GM21529 (cell line): ENCODE measurements around the gene MAPK10.
"Not testable (repeated sequence)": the region's sequence is repeated elsewhere in the genome, so short reads cannot be mapped to it uniquely, and the experiment has no call there.

Source experiments
- ATAC-seq: cut with Tn5 transposase; IDR thresholded peaks from one replicate; pipeline ENCODE4 v1.9.1; 2021; ENCODE audit not compliant: unreplicated experiment

MAPK10 gene

DNA sequence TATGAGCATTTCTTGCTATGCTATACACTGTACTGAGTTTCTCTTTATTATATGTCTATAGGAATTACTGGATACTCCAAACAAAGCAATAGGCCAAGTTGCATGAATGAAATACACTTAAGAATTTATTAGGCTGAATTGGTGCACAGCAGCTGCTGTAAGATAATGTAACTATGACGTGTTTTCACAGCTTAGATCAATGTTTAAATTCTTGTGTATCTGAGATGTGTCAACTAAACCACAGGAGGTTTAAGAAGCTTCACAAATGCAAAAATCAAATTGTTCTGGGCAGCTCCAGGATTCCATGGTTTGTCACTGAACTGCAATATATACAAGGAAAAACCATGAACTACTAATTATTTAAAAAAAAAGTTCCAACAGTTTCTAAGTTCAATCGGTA lies 156.7 kb downstream of the MAPK10 start:
- no peak for ATAC-seq

- no peak for ATAC-seq
Observed at GRCh38 chr4:86185659-86186058, 174.2 kb downstream of the MAPK10 start.

GRCh38 chr4:86184901-86185285 lies 175.0 kb downstream of the MAPK10 start:
- no peak for ATAC-seq

DNA sequence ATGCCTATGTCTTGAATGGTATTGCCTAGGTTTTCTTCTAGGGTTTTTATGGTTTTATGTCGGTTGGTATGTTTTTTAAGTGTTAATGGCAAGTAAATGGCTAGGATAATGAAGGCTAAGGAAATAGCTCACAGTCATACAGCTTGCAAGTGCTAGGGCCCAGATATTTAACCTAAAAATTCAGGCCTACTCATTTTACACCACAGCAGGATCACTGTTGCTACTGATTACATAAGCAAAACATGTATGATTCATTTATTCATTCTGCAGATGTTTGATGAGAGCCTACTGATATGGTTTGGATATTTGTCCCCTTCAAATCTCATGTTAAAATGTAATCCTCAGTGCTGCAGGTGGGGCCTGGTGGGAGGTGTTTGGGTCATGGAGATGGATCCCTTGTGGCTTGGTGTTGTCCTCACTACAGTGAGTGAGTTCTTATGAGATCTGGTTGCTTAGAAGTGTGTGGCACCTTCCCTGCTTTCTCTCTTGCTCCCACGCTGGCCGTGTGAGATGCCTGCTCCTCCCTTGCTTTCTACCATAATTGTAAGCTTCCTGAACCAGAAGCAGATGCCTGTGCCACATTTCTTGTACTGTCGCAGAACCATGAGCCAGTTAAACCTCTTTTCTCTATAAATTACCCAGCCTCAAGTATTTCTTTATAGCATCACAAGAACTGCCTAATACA lies 175.5 kb downstream of the MAPK10 start:
- no peak for ATAC-seq

GRCh38 chr4:86181585-86181984 lies 178.3 kb downstream of the MAPK10 start:
- ATAC-seq, result no peak

DNA sequence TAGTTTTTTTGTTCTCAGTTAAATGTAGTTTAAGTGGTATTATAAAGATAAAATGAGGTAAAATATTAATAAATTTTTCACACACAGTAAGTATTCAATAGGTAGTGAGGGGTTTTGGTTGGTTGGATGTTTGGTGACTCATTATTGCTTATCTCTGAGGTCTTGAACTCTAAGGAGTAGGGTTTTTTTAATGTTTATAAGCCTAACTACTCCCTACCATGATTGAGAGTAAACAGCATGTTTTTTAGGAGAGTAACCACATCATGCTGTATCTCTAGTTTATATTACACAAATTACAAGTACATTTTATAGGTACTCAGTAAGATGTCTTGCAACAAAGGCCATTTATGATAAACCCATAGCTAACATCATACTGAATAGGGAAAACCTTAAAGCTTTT lies 181.6 kb downstream of the MAPK10 start:
- no peak for ATAC-seq

DNA sequence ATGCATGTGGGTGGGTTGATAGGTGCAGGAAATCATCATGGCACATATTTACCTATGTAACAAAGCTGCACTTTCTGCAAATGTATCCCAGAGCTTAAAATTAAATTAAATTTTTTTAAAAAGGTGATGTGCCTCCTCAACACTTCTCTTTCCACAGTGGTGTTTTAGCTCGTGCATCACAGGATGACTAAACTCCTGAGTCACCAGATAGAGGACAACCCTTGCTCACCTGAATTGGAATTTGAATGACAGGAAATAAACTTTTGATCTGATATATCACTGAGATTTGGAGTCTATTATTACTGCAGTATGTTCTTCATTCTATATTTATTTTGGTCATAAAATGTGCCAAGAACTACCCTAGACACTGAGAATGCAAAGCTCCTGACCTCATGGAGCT lies 185.3 kb downstream of the MAPK10 start:
- ATAC-seq, result no peak

- not testable (repeated sequence) for ATAC-seq
Observed at GRCh38 chr4:86168335-86168734, 191.5 kb downstream of the MAPK10 start.

- no peak for ATAC-seq
Observed at GRCh38 chr4:86160426-86160825, 199.4 kb downstream of the MAPK10 start.

DNA sequence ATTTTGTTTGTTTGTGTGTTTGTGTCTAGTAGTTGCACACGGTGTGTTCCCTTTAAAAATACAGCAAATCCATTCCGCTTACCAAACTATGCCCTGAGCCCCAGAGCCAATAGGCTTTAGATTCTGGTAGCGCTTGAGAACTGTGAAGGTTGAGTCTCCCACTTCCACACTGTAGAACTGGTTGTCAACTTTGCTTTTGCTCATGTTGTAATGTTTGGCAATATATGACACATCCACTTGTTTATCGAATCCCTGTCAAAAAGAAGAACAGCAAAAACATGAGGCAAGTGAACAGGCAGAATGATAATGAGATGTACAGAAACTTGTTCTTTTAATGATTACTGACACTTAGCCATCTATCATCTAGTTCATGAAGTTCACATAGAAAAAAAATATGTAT lies 200.6 kb downstream of the MAPK10 start:
- no peak for ATAC-seq

GRCh38 chr4:86156531-86156930 lies 203.3 kb downstream of the MAPK10 start:
- no peak for ATAC-seq

- no peak for ATAC-seq
Observed at GRCh38 chr4:86155766-86156165, 204.1 kb downstream of the MAPK10 start.

- no peak for ATAC-seq
Observed at GRCh38 chr4:86152454-86152853, 207.4 kb downstream of the MAPK10 start.

- no peak for ATAC-seq
Observed at GRCh38 chr4:86151196-86151595, 208.7 kb downstream of the MAPK10 start.

DNA sequence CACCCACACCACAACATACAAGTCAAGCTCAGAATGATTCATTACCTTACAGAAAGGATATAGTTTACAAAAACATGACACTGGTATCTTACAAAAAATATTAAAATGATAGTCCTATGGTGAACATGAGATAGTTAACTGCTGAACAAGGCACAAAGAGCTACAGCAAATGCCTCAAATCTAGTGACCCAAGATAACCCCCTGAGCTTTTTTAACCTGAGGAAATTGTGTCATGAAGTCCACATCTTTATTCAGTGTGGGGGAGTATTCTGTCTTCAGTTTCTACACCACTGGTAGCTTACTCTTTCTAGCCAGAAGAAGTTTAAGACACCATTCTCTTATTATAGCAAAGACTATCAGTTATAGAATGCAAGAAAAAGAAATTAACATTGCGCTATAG lies 218.7 kb downstream of the MAPK10 start:
- ATAC-seq, result no peak

DNA sequence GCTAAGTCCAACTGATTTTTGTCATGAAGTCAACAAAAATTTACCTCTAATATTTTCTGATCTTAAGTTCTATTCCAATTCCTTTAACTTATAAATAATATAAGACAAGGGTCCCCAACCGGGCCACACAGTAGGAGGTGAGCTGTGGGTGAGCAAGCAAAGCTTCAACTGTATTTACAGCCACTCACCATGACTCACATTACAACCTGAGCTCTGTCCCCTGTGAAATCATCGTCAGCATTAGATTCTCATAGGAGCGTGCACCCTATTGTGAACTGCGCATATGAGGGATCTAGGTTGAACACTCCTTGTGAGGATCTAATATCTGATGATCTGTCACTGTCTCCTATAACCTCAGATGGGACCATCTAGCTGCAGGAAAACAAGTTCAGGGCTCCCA lies 227.4 kb downstream of the MAPK10 start:
- ATAC-seq, result no peak

DNA sequence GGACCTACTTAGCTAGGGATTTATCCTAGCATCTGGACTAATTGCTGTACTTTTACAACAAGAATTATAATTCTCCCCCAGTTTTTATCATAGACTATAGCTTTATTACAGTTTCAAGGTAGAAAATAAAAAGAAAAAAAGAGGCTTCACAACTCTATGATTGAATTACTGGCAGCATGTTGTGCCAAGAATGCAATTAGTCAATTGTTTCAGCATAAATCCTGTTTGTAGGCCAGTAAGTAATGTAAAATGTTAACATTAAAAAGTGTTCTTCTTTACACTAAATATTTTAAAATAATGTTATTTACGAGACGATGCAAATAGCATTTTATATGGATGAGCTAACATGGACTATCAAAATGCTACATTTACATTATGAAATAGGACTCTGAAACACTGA lies 228.4 kb downstream of the MAPK10 start:
- no peak for ATAC-seq

DNA sequence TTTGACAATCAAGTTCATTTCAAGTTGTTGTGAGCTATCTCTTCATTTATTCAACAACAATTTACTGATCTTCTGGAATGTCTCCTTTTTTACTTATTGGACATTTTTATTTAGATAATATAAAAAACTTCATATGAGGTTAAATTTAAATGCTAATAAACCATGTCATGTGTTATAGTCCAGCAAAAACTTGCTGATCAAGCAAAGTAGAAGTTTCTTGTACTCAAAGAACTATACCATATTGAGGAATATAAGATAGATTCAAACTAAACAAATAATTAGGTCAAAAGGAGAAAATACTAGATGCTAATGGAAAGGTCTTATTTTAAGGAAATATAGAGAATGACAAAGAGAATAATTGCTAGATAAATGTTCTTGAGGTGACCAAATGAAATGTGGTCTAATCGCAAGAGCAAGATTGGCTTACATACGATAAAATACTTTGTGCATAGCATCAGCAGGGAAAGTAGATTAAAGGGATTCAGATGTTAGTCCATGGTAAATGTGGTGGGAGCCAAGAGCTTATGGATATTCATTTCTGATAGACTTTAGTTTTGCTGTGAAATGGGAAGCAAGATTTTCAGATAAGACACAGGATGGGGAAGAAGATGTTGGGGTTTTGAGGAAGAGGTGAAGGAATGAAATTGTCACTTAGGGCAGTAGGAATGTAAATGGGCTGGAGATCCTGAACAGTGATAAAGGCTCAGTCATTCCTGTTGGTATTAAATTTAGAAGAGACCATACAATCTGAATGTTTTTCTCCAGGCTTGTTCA lies 229.5 kb downstream of the MAPK10 start:
- no peak for ATAC-seq

DNA sequence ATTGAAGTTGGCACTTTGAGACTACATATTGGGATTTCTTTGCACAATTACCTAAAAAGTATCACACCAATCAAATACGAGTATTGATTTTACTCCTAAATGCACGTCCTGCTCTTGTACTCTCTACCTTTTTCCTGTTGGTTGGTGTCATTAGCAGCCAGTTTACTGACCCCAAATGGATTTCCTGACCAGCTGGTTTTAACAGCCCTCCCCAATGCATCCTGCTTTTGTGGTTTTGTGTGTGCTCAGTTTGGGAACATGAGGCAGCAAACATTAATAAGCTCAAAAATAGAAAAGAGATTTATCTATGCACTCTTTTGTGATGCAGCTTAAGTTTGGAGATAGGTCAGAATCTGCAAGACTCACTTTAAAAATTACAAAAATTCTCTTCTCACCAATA lies 230.3 kb downstream of the MAPK10 start:
- ATAC-seq, result no peak

- no peak for ATAC-seq
Observed at GRCh38 chr4:86122404-86122803, 237.4 kb downstream of the MAPK10 start.

GRCh38 chr4:86118711-86119110 lies 241.1 kb downstream of the MAPK10 start:
- ATAC-seq, result no peak

DNA sequence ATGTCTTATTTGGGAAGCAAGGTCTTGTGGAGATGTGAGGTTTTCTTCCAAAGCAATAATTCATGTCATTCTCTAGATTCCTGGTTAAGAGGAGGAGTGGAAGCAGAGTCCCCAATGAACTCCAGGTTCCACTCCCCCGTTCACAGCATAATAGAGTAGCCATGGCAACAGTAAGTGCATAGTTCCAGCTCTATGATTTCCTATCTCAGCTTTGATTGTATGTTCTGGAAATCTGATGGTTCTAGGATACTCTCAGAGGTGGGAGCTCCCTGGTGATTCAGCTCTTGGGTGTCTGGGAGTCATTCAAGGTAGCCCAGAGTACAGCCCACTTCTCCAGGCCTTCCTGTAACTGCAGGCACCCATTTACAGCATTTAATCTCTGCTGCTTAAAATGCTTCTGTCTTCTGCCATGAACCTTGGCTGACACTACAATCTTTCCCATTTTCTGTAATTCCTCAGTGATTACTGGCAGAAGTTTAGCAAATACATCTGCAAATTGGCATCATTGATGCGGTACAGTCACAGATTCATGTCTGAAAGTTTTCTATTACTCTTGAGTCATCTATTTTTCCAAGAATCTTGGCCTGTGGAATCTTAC lies 242.0 kb downstream of the MAPK10 start:
- ATAC-seq, result no peak
